B cell (primary cell): ENCODE results near the gene KCNH5. TPM values are rescaled to one million over a fixed set of nuclear protein-coding genes. Genes with fewer than 3 reads are reported as not detected.
"Not testable (repeated sequence)": the region's sequence is repeated elsewhere in the genome, so short reads cannot be mapped to it uniquely, and the experiment has no call there.

ENCODE experiments used
- ATAC-seq: fragments of 200-7000 bp; cut with Tn5 transposase; one replicate; pipeline ENCODE4 v1.10.0; 2021; ENCODE audit warnings: low read depth, mild to moderate bottlenecking, moderate number of reproducible peaks, moderate library complexity
- CTCF ChIA-PET: fragments of 350-600 bp; sonication (Branson Sonifier 250); formaldehyde crosslinking; loops from one replicate; lab custom pipeline; 2021; ENCODE audit warnings: antibody characterized with exemption, inconsistent platforms; lab: Charles Lee
- POLR2A ChIA-PET: fragments of 350-600 bp; sonication (Branson Sonifier 250); formaldehyde crosslinking; loops from one replicate; lab custom pipeline; 2021; ENCODE audit warnings: antibody characterized with exemption; lab: Charles Lee
- DNase-seq: peaks from one replicate; pipeline ENCODE4 v3.0.0; 2013
- H2AFZ ChIP-seq: 2 replicates; pipeline ENCODE4 v1.6.1; 2012; ENCODE audit warnings: mild to moderate bottlenecking, low read depth, low read length; ENCODE audit not compliant: insufficient read depth, poor library complexity, severe bottlenecking
- H3K27ac ChIP-seq, 2 donors: 1 replicate in 1 of 2; 2 replicates in 1 of 2; pipeline ENCODE4 v1.5.1; 2012 to 2013; ENCODE audit warnings: low read length in 2 of 2, mild to moderate bottlenecking in 2 of 2, moderate library complexity in 1 of 2
- H3K27me3 ChIP-seq, 4 experiments: fragments of 200-600 bp in 1 of 4; sonication (generic) in 1 of 4; replicated peaks in 1 of 4; 1 replicate in 2 of 4; 2 replicates in 2 of 4; pipeline versions ENCODE4 v1.6.1 to v1.7.0; 2013 to 2016; ENCODE audit warnings: low read length in 3 of 4, mild to moderate bottlenecking in 2 of 4, mixed read lengths in 1 of 4, moderate library complexity in 1 of 4; ENCODE audit not compliant: insufficient read depth in 4 of 4, control insufficient read depth in 3 of 4; ENCODE audit errors: control extremely low read depth in 1 of 4
- H3K36me3 ChIP-seq, 2 experiments: replicated peaks in 1 of 2; 1 replicate in 1 of 2; 2 replicates in 1 of 2; pipeline versions ENCODE4 v1.6.1 to v1.7.1; 2013; ENCODE audit warnings: low read length in 1 of 2; ENCODE audit not compliant: insufficient read depth in 2 of 2, control insufficient read depth in 1 of 2; ENCODE audit errors: control extremely low read depth in 1 of 2, extremely low read depth in 1 of 2
- H3K4me1 ChIP-seq, 2 donors: fragments of 200-600 bp in 1 of 2; sonication (generic) in 1 of 2; 1 replicate in 1 of 2; 2 replicates in 1 of 2; pipeline versions ENCODE4 v1.5.1 to v1.6.1; 2013 to 2017; ENCODE audit warnings: low read length in 2 of 2; ENCODE audit not compliant: control insufficient read depth in 2 of 2, insufficient read depth in 2 of 2
- H3K4me2 ChIP-seq: replicated peaks from 2 replicates; pipeline ENCODE3; 2012; ENCODE audit warnings: mild to moderate bottlenecking, low read depth, low read length; ENCODE audit not compliant: poor library complexity, severe bottlenecking
- H3K4me3 ChIP-seq, 5 experiments: fragments of 200-600 bp in 1 of 5; sonication (generic) in 1 of 5; 1 replicate in 3 of 5; 2 replicates in 2 of 5; pipeline versions ENCODE4 v1.5.1 to v1.7.0; 2011 to 2016; ENCODE audit warnings: low read length in 4 of 5, mild to moderate bottlenecking in 4 of 5, low read depth in 2 of 5, control low read depth in 1 of 5, moderate library complexity in 1 of 5; ENCODE audit not compliant: insufficient read depth in 1 of 5; ENCODE audit errors: control extremely low read depth in 1 of 5, extremely low read depth in 1 of 5
- H3K79me2 ChIP-seq: fragments of 200-600 bp; sonication (generic); one replicate; pipeline ENCODE4 v1.6.0; 2016; ENCODE audit warnings: low read length; ENCODE audit not compliant: control insufficient read depth, insufficient read depth
- H3K9ac ChIP-seq: fragments of 200-600 bp; sonication (generic); 2 replicates; pipeline ENCODE4 v1.6.1; 2017; ENCODE audit warnings: mild to moderate bottlenecking, low read length, moderate library complexity
- H3K9me3 ChIP-seq, 3 donors: one replicate each; pipeline versions ENCODE4 v1.6.1 to v1.7.1; 2013; ENCODE audit warnings: low read length in 2 of 3; ENCODE audit not compliant: control insufficient read depth in 2 of 3, insufficient read depth in 1 of 3; ENCODE audit errors: control extremely low read depth in 1 of 3
- H4K20me1 ChIP-seq: 2 replicates; pipeline ENCODE4 v1.6.0; 2012; ENCODE audit warnings: mild to moderate bottlenecking, low read length; ENCODE audit not compliant: insufficient read depth, control insufficient read depth, poor library complexity, severe bottlenecking
- H3K27ac Mint-ChIP-seq: one replicate; pipeline ENCODE4 v1.8.0; 2021; ENCODE audit warnings: mixed read lengths
- H3K27me3 Mint-ChIP-seq: one replicate; pipeline ENCODE4 v1.8.0; 2021; ENCODE audit warnings: mixed read lengths
- H3K4me1 Mint-ChIP-seq: one replicate; pipeline ENCODE4 v1.8.0; 2021; ENCODE audit warnings: mixed read lengths
- H3K4me3 Mint-ChIP-seq: one replicate; pipeline ENCODE4 v1.8.0; 2021; ENCODE audit warnings: mixed read lengths
- H3K9me3 Mint-ChIP-seq: one replicate; pipeline ENCODE4 v1.8.0; 2022; ENCODE audit warnings: mixed read lengths; ENCODE audit not compliant: insufficient read depth
- CTCF ChIP-seq: fragments of 200-600 bp; IDR thresholded peaks from one replicate; pipeline ENCODE4 v1.8.0; 2022; ENCODE audit warnings: antibody characterized with exemption, mild to moderate bottlenecking
- EZH2 ChIP-seq: IDR thresholded peaks from 2 replicates; pipeline ENCODE4 v1.6.1; 2012; ENCODE audit warnings: borderline replicate concordance, low read depth, mild to moderate bottlenecking, moderate library complexity, low read length; ENCODE audit not compliant: insufficient read depth, poor library complexity, severe bottlenecking
- WGBS: methylation state at CpG from one replicate; pipeline ENCODE4 v1.1.5; 2013; ENCODE audit warnings: missing lambda C conversion rate; ENCODE audit not compliant: insufficient coverage; 5-methylcytosine and 5-hydroxymethylcytosine counted together
- intact Hi-C: fragments of 100-400 bp; cut with micrococcal nuclease; formaldehyde crosslinking; loops from one replicate; pipeline ENCODE4 v1.10.0; 2022
- polyA plus RNA-seq: library from polyadenylated mRNA; depleted of rRNA; stranded (reverse); fragments of >200 nt; gene quantifications from 2 replicates; pipeline ENCODE4 v1.2.3, GENCODE V29; 2012
- total RNA-seq, 2 donors: library from RNA; stranded (reverse); fragments of 120-200 nt in 1 of 2; gene quantifications; 1 replicate in 1 of 2; 2 replicates in 1 of 2; pipeline versions ENCODE4 v1.2.3 to v1.2.4, GENCODE V29; 2013 to 2022

The KCNH5 gene
- total and polyA plus RNA-seq, 2 donors (not counting 1 experiment from before 2014, with no cell fraction given) = not detected

DNA sequence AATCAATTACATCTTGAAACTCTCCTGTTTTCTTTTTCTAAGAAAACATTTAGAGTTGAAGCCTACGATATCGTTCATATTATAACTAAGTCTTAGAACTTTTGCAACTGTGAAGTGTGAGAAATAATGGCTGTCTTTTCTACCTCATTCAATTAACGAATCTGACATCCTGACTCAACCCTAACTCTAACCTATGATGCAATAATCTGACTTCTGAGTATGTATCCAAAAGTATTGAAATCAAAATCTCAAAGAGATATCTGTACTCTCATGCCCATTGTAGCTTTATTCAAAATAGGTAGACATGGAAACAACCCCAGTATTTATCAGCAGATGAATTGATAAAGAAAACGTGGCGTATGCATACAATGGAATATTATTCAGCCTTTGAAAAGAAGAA lies 252.7 kb downstream of the KCNH5 start:
- H3K4me3 ChIP-seq = no peak overlapping the region
- H3K27me3 ChIP-seq = no peaks in the 10 kb centered on the region
- intact Hi-C loops = no loop called here
- no peaks in the 10 kb centered on the region for H3K9me3 ChIP-seq
- no peak overlapping the region for H3K4me2 ChIP-seq
- no peak for TF ChIP-seq EZH2
- no peak for TF ChIP-seq CTCF
- DNase-seq (no peak), ATAC-seq (no peak)
- Mint-ChIP-seq H3K4me3 (no peak overlapping the region), H3K9me3 (peaks cover 2% of the 10 kb centered on the region), H3K4me1 (no peaks in the 10 kb centered on the region), H3K27ac (no peak overlapping the region), H3K27me3 (no peaks in the 10 kb centered on the region)
- H2AFZ ChIP-seq = no peak overlapping the region
- H3K9ac ChIP-seq = no peak overlapping the region
- no peaks in the 10 kb centered on the region for H4K20me1 ChIP-seq
- H3K36me3 ChIP-seq = no peaks in the 10 kb centered on the region
- H3K27ac ChIP-seq = no peak overlapping the region
- POLR2A ChIA-PET = no interaction called here
- CTCF ChIA-PET = no interaction called here
- no peaks in the 10 kb centered on the region for H3K79me2 ChIP-seq
- H3K4me1 ChIP-seq = no peaks in the 10 kb centered on the region
- no CpG with 5 or more reads among the region's 5 CpGs for WGBS

- H3K4me2 ChIP-seq, H3K9me3 ChIP-seq, H2AFZ ChIP-seq, CTCF ChIA-PET, H3K79me2 ChIP-seq, H3K9ac ChIP-seq, DNase-seq, H3K27ac ChIP-seq, H3K9me3 Mint-ChIP-seq, ATAC-seq, H3K27ac Mint-ChIP-seq, H3K27me3 ChIP-seq, H3K4me3 ChIP-seq, intact Hi-C loops, POLR2A ChIA-PET, H3K27me3 Mint-ChIP-seq, H3K4me1 Mint-ChIP-seq, H4K20me1 ChIP-seq, H3K4me3 Mint-ChIP-seq, H3K36me3 ChIP-seq, H3K4me1 ChIP-seq: not testable (repeated sequence)
- WGBS = 64% methylated on average over 8 of the region's 15 CpGs
Measured at GRCh38 chr14:62781328-62781727, 263.9 kb downstream of the KCNH5 start.
